Tibial artery (tissue), 4 donors: ENCODE results near the gene KLC4.
A peak's percentile ranks its signal among the peaks of the same experiment; 100 is the strongest.

ENCODE experiments used
- DNase-seq, 2 donors: peaks; one replicate each; pipeline ENCODE4 v3.0.0-alpha.2; 2019
- H3K27ac ChIP-seq, 2 donors: fragments of 200-600 bp; sonication (generic) in 1 of 2; 1 replicate in 1 of 2; 2 replicates in 1 of 2; pipeline ENCODE4 v1.5.1; 2018 to 2019; ENCODE audit warnings: mild to moderate bottlenecking in 1 of 2
- H3K27me3 ChIP-seq, 2 donors: fragments of 200-600 bp; sonication (generic) in 1 of 2; one replicate each; pipeline versions ENCODE4 v1.5.1 to v1.6.0; 2016 to 2019
- H3K36me3 ChIP-seq, 3 donors: fragments of 200-600 bp; sonication (generic) in 2 of 3; one replicate each; pipeline ENCODE4 v1.5.1; 2016 to 2019; ENCODE audit warnings: mild to moderate bottlenecking in 2 of 3
- H3K4me1 ChIP-seq, 4 donors: fragments of 200-600 bp; sonication (generic) in 2 of 4; 1 replicate in 3 of 4; 2 replicates in 1 of 4; pipeline ENCODE4 v1.5.1; 2016 to 2019
- H3K4me3 ChIP-seq, 2 donors: fragments of 200-600 bp; sonication (generic) in 1 of 2; 1 replicate in 1 of 2; 2 replicates in 1 of 2; pipeline ENCODE4 v1.5.1; 2018 to 2019; ENCODE audit warnings: mild to moderate bottlenecking in 2 of 2
- H3K9me3 ChIP-seq, 3 donors: fragments of 200-600 bp; sonication (generic) in 1 of 3; one replicate each; pipeline ENCODE4 v1.5.1; 2016 to 2019
- intact Hi-C: fragments of 100-400 bp; cut with DNase I; formaldehyde crosslinking; loops from one replicate; pipeline ENCODE4 v1.15.0; 2023; ENCODE audit warnings: low total_unique reads
- TF ChIP-seq, protein P1 (sequence below), 2 experiments: fragments of 200-600 bp in 1 of 2; fragments of 450-650 bp in 1 of 2; IDR thresholded peaks; one replicate each; pipeline ENCODE4 v1.5.1; 2017 to 2019; ENCODE audit warnings: antibody characterized with exemption in 2 of 2, mild to moderate bottlenecking in 1 of 2, moderate library complexity in 1 of 2

Gene KLC4

DNA sequence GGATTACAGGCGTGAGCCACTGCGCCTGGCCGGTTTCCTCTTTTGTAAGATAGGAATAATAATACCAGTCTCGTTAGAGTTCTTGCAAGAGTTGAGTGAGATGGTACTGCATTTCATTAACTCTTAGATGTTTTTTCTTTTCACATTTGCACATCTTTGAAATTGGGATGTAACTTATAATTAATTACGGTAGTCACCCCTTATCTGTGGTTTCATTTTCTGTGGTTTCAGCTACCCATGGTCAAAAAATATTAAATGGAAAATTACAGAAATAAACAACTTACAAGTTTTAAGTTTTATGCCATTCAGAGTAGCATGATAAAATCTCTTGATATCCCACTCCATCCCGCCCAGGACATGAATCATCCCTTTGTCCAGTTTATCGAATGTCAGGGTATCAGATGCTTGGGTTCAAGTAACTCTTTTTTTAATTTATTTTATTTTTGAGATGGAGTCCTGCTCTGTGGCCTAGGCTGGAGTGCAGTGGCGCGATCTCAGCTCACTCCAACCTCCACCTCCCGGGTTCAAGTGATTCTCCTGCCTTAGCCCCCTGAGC, 32.1 kb downstream of the KLC4 start:
- Histone ChIP-seq H3K4me1 (peaks cover 0 to 7% (median 2%) of the 10 kb centered on the region in 4 donors), H3K36me3 (no peaks in the 10 kb centered on the region), H3K27ac (no peak overlapping the region)

DNA sequence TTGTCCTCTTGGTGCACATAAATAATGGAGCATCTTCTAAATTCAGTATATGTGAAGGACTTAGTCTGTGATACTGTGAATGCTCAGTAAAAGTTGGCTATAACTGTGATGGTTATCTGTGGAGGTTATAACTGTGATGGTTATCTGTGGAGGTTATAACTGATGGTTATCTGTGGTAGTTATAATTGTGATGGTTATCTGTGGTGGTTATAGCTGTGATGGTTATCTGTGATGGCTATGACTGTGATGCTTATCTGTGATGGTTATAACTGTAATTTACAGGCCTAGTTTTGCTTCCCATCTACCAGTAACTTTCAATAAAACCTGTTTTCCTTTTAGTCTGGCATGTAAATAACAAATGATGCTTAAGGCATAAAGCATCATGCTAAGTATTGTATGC, 33.2 kb downstream of the KLC4 start:
- no peaks in the 10 kb centered on the region for H3K36me3 ChIP-seq
- H3K9me3 ChIP-seq = no peaks in the 10 kb centered on the region
- H3K27ac ChIP-seq = no peak overlapping the region
- no peak for DNase-seq
- peaks cover 0 to 16% (median 11%) of the 10 kb centered on the region in 4 donors for H3K4me1 ChIP-seq
- H3K27me3 ChIP-seq = no peaks in the 10 kb centered on the region
- intact Hi-C loops = no loop called here
- no peak overlapping the region for H3K4me3 ChIP-seq
- TF ChIP-seq, protein P1, sequence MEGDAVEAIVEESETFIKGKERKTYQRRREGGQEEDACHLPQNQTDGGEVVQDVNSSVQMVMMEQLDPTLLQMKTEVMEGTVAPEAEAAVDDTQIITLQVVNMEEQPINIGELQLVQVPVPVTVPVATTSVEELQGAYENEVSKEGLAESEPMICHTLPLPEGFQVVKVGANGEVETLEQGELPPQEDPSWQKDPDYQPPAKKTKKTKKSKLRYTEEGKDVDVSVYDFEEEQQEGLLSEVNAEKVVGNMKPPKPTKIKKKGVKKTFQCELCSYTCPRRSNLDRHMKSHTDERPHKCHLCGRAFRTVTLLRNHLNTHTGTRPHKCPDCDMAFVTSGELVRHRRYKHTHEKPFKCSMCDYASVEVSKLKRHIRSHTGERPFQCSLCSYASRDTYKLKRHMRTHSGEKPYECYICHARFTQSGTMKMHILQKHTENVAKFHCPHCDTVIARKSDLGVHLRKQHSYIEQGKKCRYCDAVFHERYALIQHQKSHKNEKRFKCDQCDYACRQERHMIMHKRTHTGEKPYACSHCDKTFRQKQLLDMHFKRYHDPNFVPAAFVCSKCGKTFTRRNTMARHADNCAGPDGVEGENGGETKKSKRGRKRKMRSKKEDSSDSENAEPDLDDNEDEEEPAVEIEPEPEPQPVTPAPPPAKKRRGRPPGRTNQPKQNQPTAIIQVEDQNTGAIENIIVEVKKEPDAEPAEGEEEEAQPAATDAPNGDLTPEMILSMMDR (IDR thresholded peaks at IDR 0.05) = no peak

More for the DNA sequence above, 32.1 kb downstream of the KLC4 start:
- no peaks in the 10 kb centered on the region for H3K27me3 ChIP-seq
- TF ChIP-seq, protein P1 (IDR thresholded peaks at IDR 0.05) = no peak
- H3K9me3 ChIP-seq = no peaks in the 10 kb centered on the region
- no peak overlapping the region for H3K4me3 ChIP-seq
- no peak for DNase-seq
- intact Hi-C loops = no loop called here

DNA sequence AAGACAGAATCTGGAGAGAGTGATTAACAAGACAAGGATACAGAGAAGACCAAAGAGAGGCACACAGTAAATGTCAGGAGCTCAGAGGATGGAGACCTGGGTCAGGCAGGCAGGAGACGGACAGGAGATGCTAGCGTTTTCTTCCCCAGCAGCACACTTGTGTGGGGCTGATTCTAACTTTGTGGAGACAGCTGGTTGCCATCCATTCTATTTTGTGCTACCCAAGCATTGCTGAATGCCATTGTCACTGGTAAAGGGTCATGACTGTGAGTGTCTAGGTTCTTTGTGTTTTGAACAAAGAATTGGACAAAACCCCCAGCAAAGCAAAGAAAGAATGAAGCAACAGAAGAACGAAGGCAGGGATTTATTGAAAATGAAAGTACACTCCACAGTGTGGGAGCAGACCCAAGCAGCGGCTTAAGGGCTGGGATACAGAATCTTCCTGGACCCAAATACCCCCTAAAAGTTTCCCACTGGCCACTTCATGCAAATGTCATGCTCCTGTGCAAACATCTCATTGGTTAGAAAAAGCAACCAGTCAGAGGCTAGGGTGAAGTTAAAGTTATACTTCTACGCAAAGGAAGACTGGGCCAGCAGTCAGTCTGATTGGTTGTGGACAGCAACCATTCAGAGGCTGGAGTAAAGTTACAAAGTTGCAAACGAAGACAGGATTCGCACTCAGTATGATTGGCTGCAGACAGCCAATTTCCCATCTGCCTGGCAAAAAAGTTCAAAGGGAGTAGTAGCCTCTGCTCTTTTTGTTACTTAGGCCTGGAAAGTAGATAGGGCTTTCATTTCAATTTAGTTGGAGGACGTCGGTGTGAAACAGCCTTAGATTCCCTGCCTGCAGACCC, 34.2 kb downstream of the KLC4 start:
- H3K27ac ChIP-seq = peak overlapping the region in 1 of 2 donors; percentile 32
- peak overlapping the region; percentile 38 to 46 for H3K4me3 ChIP-seq
- no peaks in the 10 kb centered on the region for H3K9me3 ChIP-seq
- TF ChIP-seq, protein P1 (IDR thresholded peaks at IDR 0.05) = no peak
- no peaks in the 10 kb centered on the region for H3K27me3 ChIP-seq
- peaks cover 0 to 16% (median 11%) of the 10 kb centered on the region in 4 donors for H3K4me1 ChIP-seq
- DNase-seq = peak in 1 of 2 donors; percentile 49
- intact Hi-C loops = no loop called here
- H3K36me3 ChIP-seq = no peaks in the 10 kb centered on the region

DNA sequence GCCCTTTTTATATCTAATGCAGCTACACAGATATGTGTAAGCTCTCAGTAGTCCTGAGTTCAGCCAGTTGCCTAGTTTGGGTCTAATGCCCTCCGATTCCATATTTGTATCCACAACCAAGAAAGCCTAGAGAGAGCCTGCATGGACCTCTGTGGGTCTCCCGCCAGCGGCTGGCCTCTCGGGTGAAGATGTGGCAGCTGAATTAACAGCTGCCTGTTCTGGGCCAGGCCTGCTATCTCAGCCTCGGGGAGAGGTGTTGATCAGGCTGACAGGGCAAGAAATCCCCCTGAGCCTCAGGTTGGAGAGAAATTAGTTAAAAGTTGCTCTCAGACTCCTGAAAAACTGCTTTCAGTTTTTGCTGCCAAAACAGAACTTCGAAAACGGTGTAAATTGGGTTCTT, 36.5 kb downstream of the KLC4 start:
- Histone ChIP-seq H3K9me3 (no peaks in the 10 kb centered on the region), H3K27ac (no peak overlapping the region), H3K4me1 (peaks cover 0 to 16% (median 11%) of the 10 kb centered on the region in 4 donors), H3K4me3 (no peak overlapping the region), H3K36me3 (no peaks in the 10 kb centered on the region), H3K27me3 (no peaks in the 10 kb centered on the region)
- TF ChIP-seq, protein P1 (IDR thresholded peaks at IDR 0.05) = no peak
- intact Hi-C loops = no loop called here
- DNase-seq = no peak

DNA sequence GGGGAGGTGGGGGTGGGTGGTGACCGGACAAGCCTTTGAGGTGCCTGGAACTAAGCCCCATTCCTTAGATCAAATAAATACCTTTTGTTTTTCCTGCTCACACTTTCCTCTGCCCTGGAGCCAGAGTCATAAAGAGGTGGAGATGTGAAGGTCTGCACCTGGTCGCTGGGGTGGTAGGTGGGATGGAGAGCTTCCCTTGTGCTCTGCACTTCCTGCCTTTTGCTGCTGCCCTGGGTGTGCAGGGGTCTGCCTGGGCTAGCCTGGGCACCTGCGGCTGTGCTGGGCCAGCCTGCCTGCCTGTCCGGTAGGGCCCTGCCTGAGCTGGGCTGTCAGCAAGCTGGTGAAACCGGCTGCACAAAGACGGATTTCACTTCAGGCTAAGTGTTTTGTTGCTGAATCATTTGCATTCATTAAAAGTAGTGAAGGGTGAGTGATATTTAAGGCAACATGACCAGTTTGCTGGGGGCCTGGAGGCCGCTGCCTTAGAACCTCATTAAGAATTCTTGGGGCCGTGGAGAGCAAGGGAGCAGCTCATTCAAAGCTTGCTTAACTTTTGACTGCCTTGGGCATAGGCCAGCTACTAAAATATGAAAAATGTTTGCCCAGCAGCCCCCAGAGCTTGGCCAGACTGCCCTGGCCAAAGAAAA, 37.1 kb downstream of the KLC4 start:
- TF ChIP-seq, protein P1 (IDR thresholded peaks at IDR 0.05) = no peak
- Histone ChIP-seq H3K36me3 (no peaks in the 10 kb centered on the region), H3K27ac (peak overlapping the region in 1 of 2 donors; percentile 3), H3K9me3 (no peaks in the 10 kb centered on the region), H3K27me3 (no peaks in the 10 kb centered on the region), H3K4me3 (no peak overlapping the region), H3K4me1 (peaks cover 0 to 16% (median 11%) of the 10 kb centered on the region in 4 donors)
- intact Hi-C loops = no loop called here
- DNase-seq = no peak
